SK-N-SH treated with all-trans-retinoic acid at 6 μM for 48 hours (cell line): ENCODE data around the gene SMAD6.

Source experiments
- ARNTL ChIP-seq: fragments of 450-650 bp; formaldehyde crosslinking; IDR thresholded peaks from 2 replicates; pipeline ENCODE4 v1.5.0; 2020; ENCODE audit warnings: low read depth, mild to moderate bottlenecking, moderate library complexity, borderline replicate concordance
- BACH2 ChIP-seq: fragments of 250-450 bp; sonication (Bioruptor Pico); IDR thresholded peaks from 2 replicates; pipeline ENCODE4 v1.9.0; 2021; ENCODE audit warnings: mild to moderate bottlenecking, borderline replicate concordance
- GLIS3 ChIP-seq: fragments of 250-450 bp; sonication (Bioruptor Pico); IDR thresholded peaks from 2 replicates; pipeline ENCODE4 v1.5.0; 2020; ENCODE audit warnings: mild to moderate bottlenecking, moderate library complexity
- PATZ1 ChIP-seq: fragments of 250-450 bp; sonication (Bioruptor Pico); IDR thresholded peaks from 2 replicates; pipeline ENCODE4 v1.8.0; 2020; ENCODE audit warnings: mild to moderate bottlenecking, moderate library complexity, borderline replicate concordance
- POU6F1 ChIP-seq: fragments of 250-450 bp; sonication (Bioruptor Pico); IDR thresholded peaks from 2 replicates; pipeline ENCODE4 v1.8.0; 2021; ENCODE audit warnings: low read depth, mild to moderate bottlenecking, moderate library complexity, borderline replicate concordance
- TOX ChIP-seq: fragments of 250-450 bp; sonication (Bioruptor Pico); IDR thresholded peaks from 2 replicates; pipeline ENCODE4 v1.8.0; 2021; ENCODE audit warnings: mild to moderate bottlenecking, moderate library complexity, borderline replicate concordance
- ZC3H10 ChIP-seq: fragments of 250-450 bp; sonication (Bioruptor Pico); IDR thresholded peaks from 2 replicates; pipeline ENCODE4 v1.5.1; 2021; ENCODE audit warnings: mild to moderate bottlenecking, moderate library complexity
- ZFP30 ChIP-seq: fragments of 450-650 bp; formaldehyde crosslinking; IDR thresholded peaks from 2 replicates; pipeline ENCODE4 v1.5.0; 2022; ENCODE audit warnings: mild to moderate bottlenecking, moderate library complexity
- ZNF565 ChIP-seq: fragments of 450-650 bp; formaldehyde crosslinking; conservative IDR thresholded peaks from 2 replicates; pipeline ENCODE4 v1.5.0; 2020; ENCODE audit warnings: low read depth, mild to moderate bottlenecking, moderate library complexity
- ZNF70 ChIP-seq: fragments of 450-650 bp; formaldehyde crosslinking; IDR thresholded peaks from 2 replicates; pipeline ENCODE4 v1.5.0; 2020; ENCODE audit warnings: mild to moderate bottlenecking, moderate library complexity

GRCh38 chr15:66798426-66799061, 96.5 kb downstream of the SMAD6 start:
- no peak for TF ChIP-seq BACH2 (CRISPR knock-in tag)
- no peak for TF ChIP-seq GLIS3 (CRISPR knock-in tag)
- TF ChIP-seq ZNF565 (CRISPR knock-in tag): no peak
- TF ChIP-seq POU6F1 (CRISPR knock-in tag): no peak
- no peak for TF ChIP-seq ZC3H10
- no peak for TF ChIP-seq ARNTL (CRISPR knock-in tag)
- TF ChIP-seq PATZ1 (CRISPR knock-in tag): no peak
- TF ChIP-seq ZNF70 (CRISPR knock-in tag): no peak
- no peak for TF ChIP-seq ZFP30 (CRISPR knock-in tag)
- no peak for TF ChIP-seq TOX (CRISPR knock-in tag)
